Measurements from ENCODE around the gene MYO1E. TPM values are rescaled to one million over a fixed set of nuclear protein-coding genes. Genes with fewer than 3 reads are reported as not detected.

MYO1E gene
- total and polyA plus RNA-seq, 4 donors: 6.7 to 70.9 (median 21.6) TPM

DNA sequence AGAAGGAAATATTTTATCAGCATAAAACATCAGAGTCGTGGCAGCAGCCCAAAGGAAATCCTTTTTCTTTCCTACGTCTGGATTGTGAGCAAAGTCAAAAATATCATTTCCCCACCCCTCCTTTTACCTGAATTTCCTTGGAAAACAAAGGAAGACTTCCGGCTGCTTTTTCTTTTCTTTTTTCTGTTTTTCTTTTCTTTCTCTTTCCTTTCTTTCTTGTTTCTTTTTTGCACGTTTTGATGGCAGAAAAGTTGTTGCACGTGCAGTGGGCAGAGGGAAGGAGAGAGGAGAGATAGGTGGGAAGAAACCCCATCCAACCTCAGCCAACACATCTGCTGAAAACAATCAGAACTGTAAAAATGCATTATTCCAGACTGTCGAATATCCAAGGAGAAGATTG lies 544 bp upstream of the MYO1E start:
- Histone ChIP-seq H3K4me3 (ENCODE audit: low read depth in 1 of 3, low read length in 3 of 3) (peak overlapping the region; percentile 66 to 90 (median 89)), H3K9me3 (ENCODE audit: control insufficient read depth in 4 of 4, low read length in 3 of 4) (no peaks in the 10 kb centered on the region), H3K4me1 (ENCODE audit: control insufficient read depth in 4 of 4, insufficient read depth in 4 of 4, low read length in 3 of 4) (peaks cover 0 to 25% (median 7%) of the 10 kb centered on the region in 4 donors), H3K27me3 (ENCODE audit: control insufficient read depth in 4 of 4, insufficient read depth in 4 of 4, low read length in 3 of 4) (no peaks in the 10 kb centered on the region), H3K27ac (ENCODE audit: low read depth in 1 of 2, low read length in 2 of 2) (peak overlapping the region; percentile 90 to 91), H3K36me3 (ENCODE audit: control insufficient read depth in 4 of 4, insufficient read depth in 3 of 4, low read depth in 1 of 4, low read length in 3 of 4) (peaks cover 0 to 1% (median 0%) of the 10 kb centered on the region in 4 donors), H3K9ac (ENCODE audit: low read depth in 1 of 2, low read length in 2 of 2) (peak overlapping the region; percentile 85 to 89)
- no peak for TF ChIP-seq ZBTB33 (IDR thresholded peaks at IDR 0.05)
- no peak for TF ChIP-seq CTCF (IDR thresholded peaks at IDR 0.05; ENCODE audit: low read depth, low read length, missing input control)
- no peak for TF ChIP-seq FOXA2 (IDR thresholded peaks at IDR 0.05)
- TF ChIP-seq YY1 (IDR thresholded peaks at IDR 0.05): no peak
- DNase-seq (ENCODE audit: low spot score): no peak
- WGBS: 2% methylated on average over 6 of the region's 6 CpGs

DNA sequence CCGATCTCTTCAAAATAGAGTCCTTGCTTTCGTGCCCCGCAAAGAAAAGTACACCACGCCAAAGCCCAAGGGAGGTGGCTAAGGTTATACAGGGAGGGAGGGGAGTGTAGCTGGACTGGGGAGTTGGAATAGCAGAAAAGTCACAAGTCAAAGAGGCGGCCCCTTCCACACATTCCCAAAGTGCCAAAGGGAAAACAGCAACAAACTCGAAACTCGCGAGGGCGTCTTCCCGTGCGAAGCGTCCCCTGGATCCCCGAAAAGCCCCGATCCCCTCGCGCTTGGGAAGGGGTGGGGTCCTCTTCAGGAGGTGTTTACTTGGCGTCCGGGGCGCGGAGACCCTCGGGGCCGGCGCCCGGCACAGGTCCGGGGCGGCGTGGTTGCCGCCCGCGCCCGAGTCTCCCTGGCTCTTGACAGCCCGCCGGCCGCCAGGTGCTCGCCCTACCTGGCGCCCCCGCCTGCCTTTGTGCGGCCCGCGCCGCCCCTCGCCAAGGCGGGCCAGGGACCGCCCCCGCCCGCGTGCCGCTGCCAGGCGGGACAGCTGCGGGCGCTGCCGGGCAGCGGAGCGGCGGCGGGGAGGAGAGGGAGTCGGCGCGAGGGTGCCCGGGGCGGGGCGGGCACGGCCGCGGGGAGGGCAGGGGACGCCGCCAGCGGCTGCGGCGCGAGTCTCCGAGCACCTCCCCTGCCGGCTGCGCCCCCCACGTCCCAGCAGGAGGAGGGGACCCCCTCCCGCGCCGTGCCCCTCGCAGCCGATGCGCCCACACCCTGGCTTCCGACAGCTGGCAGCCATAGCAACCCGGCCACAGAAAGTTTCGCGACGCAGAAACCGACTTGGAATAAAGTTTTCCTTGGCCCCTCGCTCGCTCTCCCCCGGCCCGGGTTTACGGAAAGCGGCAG lies 966 bp downstream of the MYO1E start:
- peak overlapping the region; percentile 90 to 91 for H3K27ac ChIP-seq (ENCODE audit: low read depth in 1 of 2, low read length in 2 of 2)
- H3K4me3 ChIP-seq (ENCODE audit: low read depth in 1 of 3, low read length in 3 of 3): peak overlapping the region; percentile 75 to 90 (median 89)
- TF ChIP-seq JUND (IDR thresholded peaks at IDR 0.05) (no peak), HNF4A (conservative IDR thresholded peaks at IDR 0.05) (no peak), FOXA1 (IDR thresholded peaks at IDR 0.05) (no peak), FOXA2 (IDR thresholded peaks at IDR 0.05) (no peak), REST (IDR thresholded peaks at IDR 0.05) (no peak), NR2F2 (IDR thresholded peaks at IDR 0.05) (no peak), RXRA (IDR thresholded peaks at IDR 0.05) (no peak), ZBTB33 (IDR thresholded peaks at IDR 0.05) (no peak), GABPA (IDR thresholded peaks at IDR 0.05 in 1 of 2, conservative IDR thresholded peaks at IDR 0.05 in 1 of 2) (no peak), RAD21 (IDR thresholded peaks at IDR 0.05) (no peak), HNF4G (IDR thresholded peaks at IDR 0.05) (no peak), SP1 (IDR thresholded peaks at IDR 0.05) (no peak), EGR1 (IDR thresholded peaks at IDR 0.05; ENCODE audit: low read depth in 2 of 2) (no peak), CTCF (IDR thresholded peaks at IDR 0.05; ENCODE audit: low read depth, low read length, missing input control) (no peak), YY1 (IDR thresholded peaks at IDR 0.05) (no peak)
- TF ChIP-seq, protein P1, sequence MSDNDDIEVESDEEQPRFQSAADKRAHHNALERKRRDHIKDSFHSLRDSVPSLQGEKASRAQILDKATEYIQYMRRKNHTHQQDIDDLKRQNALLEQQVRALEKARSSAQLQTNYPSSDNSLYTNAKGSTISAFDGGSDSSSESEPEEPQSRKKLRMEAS (IDR thresholded peaks at IDR 0.05): no peak
- DNase-seq (ENCODE audit: low spot score): no peak
- 1% methylated on average over 93 of the region's 93 CpGs for WGBS
- H3K9me3 ChIP-seq (ENCODE audit: control insufficient read depth in 4 of 4, low read length in 3 of 4): no peaks in the 10 kb centered on the region
- no peaks in the 10 kb centered on the region for H3K27me3 ChIP-seq (ENCODE audit: control insufficient read depth in 4 of 4, insufficient read depth in 4 of 4, low read length in 3 of 4)
- peak overlapping the region; percentile 63 to 93 for H3K9ac ChIP-seq (ENCODE audit: low read depth in 1 of 2, low read length in 2 of 2)
- peaks cover 0 to 1% (median 0%) of the 10 kb centered on the region in 4 donors for H3K36me3 ChIP-seq (ENCODE audit: control insufficient read depth in 4 of 4, insufficient read depth in 3 of 4, low read depth in 1 of 4, low read length in 3 of 4)
- H3K4me1 ChIP-seq (ENCODE audit: control insufficient read depth in 4 of 4, insufficient read depth in 4 of 4, low read length in 3 of 4): peaks cover 0 to 33% (median 9%) of the 10 kb centered on the region in 4 donors

Measured in liver (tissue), 9 donors.